ENCODE measurements around the gene FOXL1.

FOXL1 gene

GRCh38 chr16:86598607-86599565 lies 20.5 kb downstream of the FOXL1 start:
- no peak overlapping the region for H3K4me3 ChIP-seq (ENCODE audit: low read depth, low read length)

- no peak overlapping the region for H3K4me3 ChIP-seq (ENCODE audit: low read depth, low read length)
These were observed 23.0 kb downstream of the FOXL1 start for GRCh38 chr16:86601356-86601755.

- H3K4me3 ChIP-seq (ENCODE audit: low read depth, low read length): no peak overlapping the region
These were observed 24.2 kb downstream of the FOXL1 start for GRCh38 chr16:86602521-86602920.

- no peak overlapping the region for H3K4me3 ChIP-seq (ENCODE audit: low read depth, low read length)
These were observed 26.3 kb downstream of the FOXL1 start for GRCh38 chr16:86604436-86605193.

- no peak overlapping the region for H3K4me3 ChIP-seq (ENCODE audit: low read depth, low read length)
These were observed 27.6 kb downstream of the FOXL1 start for GRCh38 chr16:86605950-86606349.

GRCh38 chr16:86608301-86608747 lies 30.0 kb downstream of the FOXL1 start:
- no peak overlapping the region for H3K4me3 ChIP-seq (ENCODE audit: low read depth, low read length)

- H3K4me3 ChIP-seq (ENCODE audit: low read depth, low read length): no peak overlapping the region
These were observed 30.8 kb downstream of the FOXL1 start for GRCh38 chr16:86609115-86609514.

- no peak overlapping the region for H3K4me3 ChIP-seq (ENCODE audit: low read depth, low read length)
These were observed 31.3 kb downstream of the FOXL1 start for GRCh38 chr16:86609661-86610060.

GRCh38 chr16:86610779-86611524 lies 32.6 kb downstream of the FOXL1 start:
- H3K4me3 ChIP-seq (ENCODE audit: low read depth, low read length): no peak overlapping the region

GRCh38 chr16:86611525-86611855 lies 33.1 kb downstream of the FOXL1 start:
- H3K4me3 ChIP-seq (ENCODE audit: low read depth, low read length): no peak overlapping the region

- H3K4me3 ChIP-seq (ENCODE audit: low read depth, low read length): no peak overlapping the region
These were observed 33.6 kb downstream of the FOXL1 start for GRCh38 chr16:86611941-86612340.

GRCh38 chr16:86614699-86615098 lies 36.4 kb downstream of the FOXL1 start:
- H3K4me3 ChIP-seq (ENCODE audit: low read depth, low read length): no peak overlapping the region

GRCh38 chr16:86616906-86617305 lies 38.6 kb downstream of the FOXL1 start:
- no peak overlapping the region for H3K4me3 ChIP-seq (ENCODE audit: low read depth, low read length)

- H3K4me3 ChIP-seq (ENCODE audit: low read depth, low read length): no peak overlapping the region
These were observed 40.3 kb downstream of the FOXL1 start for GRCh38 chr16:86618431-86619238.

GRCh38 chr16:86619239-86619794 lies 41.0 kb downstream of the FOXL1 start:
- H3K4me3 ChIP-seq (ENCODE audit: low read depth, low read length): no peak overlapping the region

- no peak overlapping the region for H3K4me3 ChIP-seq (ENCODE audit: low read depth, low read length)
These were observed 41.8 kb downstream of the FOXL1 start for GRCh38 chr16:86620184-86620583.

GRCh38 chr16:86621966-86622365 lies 43.6 kb downstream of the FOXL1 start:
- H3K4me3 ChIP-seq (ENCODE audit: low read depth, low read length): no peak overlapping the region

- H3K4me3 ChIP-seq (ENCODE audit: low read depth, low read length): no peak overlapping the region
These were observed 44.6 kb downstream of the FOXL1 start for GRCh38 chr16:86622700-86623615.

- H3K4me3 ChIP-seq (ENCODE audit: low read depth, low read length): no peak overlapping the region
These were observed 46.7 kb downstream of the FOXL1 start for GRCh38 chr16:86625029-86625428.

Data from iPS-11a (cell line).